ENCODE results near the gene SNRPA.
"Not testable (repeated sequence)": the region's sequence is repeated elsewhere in the genome, so short reads cannot be mapped to it uniquely, and the experiment has no call there.

The SNRPA gene

GRCh38 chr19:40810160-40810559 lies 59.2 kb downstream of the SNRPA start:
- no peak for DNase-seq (ENCODE audit: low spot score)
- in situ Hi-C loops (cut with MboI; ENCODE audit: low pct_unique_long_range_greater_than_20kb, low sequenced_read_pairs, unreplicated experiment), result loop anchor here (10.0 kb wide), 1 partner anchor 155 kb away; no protein-coding TSS in a partner anchor

GRCh38 chr19:40810649-40811408 lies 59.8 kb downstream of the SNRPA start:
- in situ Hi-C loops (cut with MboI; ENCODE audit: low pct_unique_long_range_greater_than_20kb, low sequenced_read_pairs, unreplicated experiment), result loop anchor here (10.0 kb wide), 1 partner anchor 156 kb away; no protein-coding TSS in a partner anchor
- DNase-seq (ENCODE audit: low spot score), result not testable (repeated sequence)

More at GRCh38 chr19:40810160-40810559, 59.2 kb downstream of the SNRPA start:
- no peak for TF ChIP-seq CTCF (IDR thresholded peaks at IDR 0.05; ENCODE audit: extremely low read depth, insufficient read depth, missing control alignments)

GRCh38 chr19:40811478-40812341 lies 60.7 kb downstream of the SNRPA start:
- no peak for DNase-seq (ENCODE audit: low spot score)
- TF ChIP-seq CTCF (IDR thresholded peaks at IDR 0.05; ENCODE audit: extremely low read depth, insufficient read depth, missing control alignments), result peak; percentile 20
- in situ Hi-C loops (cut with MboI; ENCODE audit: low pct_unique_long_range_greater_than_20kb, low sequenced_read_pairs, unreplicated experiment), result loop anchor here (10.0 kb wide), 1 partner anchor 157 kb away; no protein-coding TSS in a partner anchor

- DNase-seq (ENCODE audit: low spot score), result not testable (repeated sequence)
- in situ Hi-C loops (cut with MboI; ENCODE audit: low pct_unique_long_range_greater_than_20kb, low sequenced_read_pairs, unreplicated experiment), result loop anchor here (10.0 kb wide), 1 partner anchor 158 kb away; no protein-coding TSS in a partner anchor
Measured at GRCh38 chr19:40812571-40812970, 61.6 kb downstream of the SNRPA start.

GRCh38 chr19:40813182-40813581 lies 62.2 kb downstream of the SNRPA start:
- TF ChIP-seq CTCF (IDR thresholded peaks at IDR 0.05; ENCODE audit: extremely low read depth, insufficient read depth, missing control alignments), result no peak
- no peak for DNase-seq (ENCODE audit: low spot score)
- in situ Hi-C loops (cut with MboI; ENCODE audit: low pct_unique_long_range_greater_than_20kb, low sequenced_read_pairs, unreplicated experiment), result loop anchor here (10.0 kb wide), 1 partner anchor 158 kb away; no protein-coding TSS in a partner anchor
